Measurements from ENCODE around the gene G0S2.

G0S2 gene

GRCh38 chr1:209642816-209643215 lies 32.4 kb upstream of the G0S2 start:
- no peak for TF ChIP-seq CTCF (IDR thresholded peaks at IDR 0.05; ENCODE audit: low read depth, low read length)
- H3K4me3 ChIP-seq (ENCODE audit: low read depth, low read length) = no peak overlapping the region

- TF ChIP-seq CTCF (IDR thresholded peaks at IDR 0.05; ENCODE audit: low read depth, low read length) = no peak
- H3K4me3 ChIP-seq (ENCODE audit: low read depth, low read length) = no peak overlapping the region
These were observed 31.8 kb upstream of the G0S2 start for GRCh38 chr1:209643285-209644020.

GRCh38 chr1:209645574-209646452 lies 29.4 kb upstream of the G0S2 start:
- no peak overlapping the region for H3K4me3 ChIP-seq (ENCODE audit: low read depth, low read length)
- TF ChIP-seq CTCF (IDR thresholded peaks at IDR 0.05; ENCODE audit: low read depth, low read length) = no peak

GRCh38 chr1:209646558-209646957 lies 28.7 kb upstream of the G0S2 start:
- H3K4me3 ChIP-seq (ENCODE audit: low read depth, low read length) = no peak overlapping the region
- TF ChIP-seq CTCF (IDR thresholded peaks at IDR 0.05; ENCODE audit: low read depth, low read length) = peak; percentile 50; the same call in 1 of the 2 replicates

GRCh38 chr1:209647156-209647555 lies 28.1 kb upstream of the G0S2 start:
- TF ChIP-seq CTCF (IDR thresholded peaks at IDR 0.05; ENCODE audit: low read depth, low read length) = no peak
- no peak overlapping the region for H3K4me3 ChIP-seq (ENCODE audit: low read depth, low read length)

- no peak overlapping the region for H3K4me3 ChIP-seq (ENCODE audit: low read depth, low read length)
- TF ChIP-seq CTCF (IDR thresholded peaks at IDR 0.05; ENCODE audit: low read depth, low read length) = no peak
These were observed 26.9 kb upstream of the G0S2 start for GRCh38 chr1:209648346-209648745.
